Measurements from ENCODE around the gene IL17RD.

DNA sequence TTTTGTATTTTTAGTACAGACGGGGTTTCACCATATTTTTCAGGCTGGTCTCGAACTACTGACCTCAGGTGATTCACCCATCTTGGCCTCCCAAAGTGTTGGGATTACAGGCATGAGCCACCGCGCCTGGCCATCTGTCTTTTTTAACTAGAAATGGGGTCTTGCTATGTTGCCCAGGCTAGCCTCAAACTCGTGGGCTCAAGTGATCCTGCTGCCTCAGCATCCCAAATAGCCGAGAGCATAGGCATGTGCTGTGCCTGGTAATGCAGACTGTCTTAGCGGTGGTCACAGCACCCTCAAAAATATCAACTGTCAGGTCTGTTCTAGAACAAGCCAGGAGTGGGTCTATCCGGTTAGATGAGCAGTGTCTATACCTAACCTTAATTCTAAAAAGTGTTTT lies 56.5 kb downstream of the IL17RD start:
- no peak for TF ChIP-seq POLR2A (IDR thresholded peaks at IDR 0.05; ENCODE audit: low read depth, low read length)
- TF ChIP-seq POLR2AphosphoS5 (IDR thresholded peaks at IDR 0.05; ENCODE audit: low read length), result no peak
- TF ChIP-seq CHD4 (IDR thresholded peaks at IDR 0.05), result no peak
- TF ChIP-seq, protein P1, sequence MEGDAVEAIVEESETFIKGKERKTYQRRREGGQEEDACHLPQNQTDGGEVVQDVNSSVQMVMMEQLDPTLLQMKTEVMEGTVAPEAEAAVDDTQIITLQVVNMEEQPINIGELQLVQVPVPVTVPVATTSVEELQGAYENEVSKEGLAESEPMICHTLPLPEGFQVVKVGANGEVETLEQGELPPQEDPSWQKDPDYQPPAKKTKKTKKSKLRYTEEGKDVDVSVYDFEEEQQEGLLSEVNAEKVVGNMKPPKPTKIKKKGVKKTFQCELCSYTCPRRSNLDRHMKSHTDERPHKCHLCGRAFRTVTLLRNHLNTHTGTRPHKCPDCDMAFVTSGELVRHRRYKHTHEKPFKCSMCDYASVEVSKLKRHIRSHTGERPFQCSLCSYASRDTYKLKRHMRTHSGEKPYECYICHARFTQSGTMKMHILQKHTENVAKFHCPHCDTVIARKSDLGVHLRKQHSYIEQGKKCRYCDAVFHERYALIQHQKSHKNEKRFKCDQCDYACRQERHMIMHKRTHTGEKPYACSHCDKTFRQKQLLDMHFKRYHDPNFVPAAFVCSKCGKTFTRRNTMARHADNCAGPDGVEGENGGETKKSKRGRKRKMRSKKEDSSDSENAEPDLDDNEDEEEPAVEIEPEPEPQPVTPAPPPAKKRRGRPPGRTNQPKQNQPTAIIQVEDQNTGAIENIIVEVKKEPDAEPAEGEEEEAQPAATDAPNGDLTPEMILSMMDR (IDR thresholded peaks at IDR 0.05 in 2 of 3, conservative IDR thresholded peaks at IDR 0.05 in 1 of 3; ENCODE audit: control insufficient read depth in 2 of 3, extremely low read depth in 1 of 3, insufficient read depth in 1 of 3, low read depth in 3 of 3, low read length in 3 of 3), result no peak
- no peak for TF ChIP-seq RAD21 (IDR thresholded peaks at IDR 0.05; ENCODE audit: insufficient read depth, low read depth, low read length)
- TF ChIP-seq CEBPB (IDR thresholded peaks at IDR 0.05; ENCODE audit: borderline replicate concordance in 1 of 2, low read depth in 2 of 2, low read length in 2 of 2), result no peak
- TF ChIP-seq, protein P2, sequence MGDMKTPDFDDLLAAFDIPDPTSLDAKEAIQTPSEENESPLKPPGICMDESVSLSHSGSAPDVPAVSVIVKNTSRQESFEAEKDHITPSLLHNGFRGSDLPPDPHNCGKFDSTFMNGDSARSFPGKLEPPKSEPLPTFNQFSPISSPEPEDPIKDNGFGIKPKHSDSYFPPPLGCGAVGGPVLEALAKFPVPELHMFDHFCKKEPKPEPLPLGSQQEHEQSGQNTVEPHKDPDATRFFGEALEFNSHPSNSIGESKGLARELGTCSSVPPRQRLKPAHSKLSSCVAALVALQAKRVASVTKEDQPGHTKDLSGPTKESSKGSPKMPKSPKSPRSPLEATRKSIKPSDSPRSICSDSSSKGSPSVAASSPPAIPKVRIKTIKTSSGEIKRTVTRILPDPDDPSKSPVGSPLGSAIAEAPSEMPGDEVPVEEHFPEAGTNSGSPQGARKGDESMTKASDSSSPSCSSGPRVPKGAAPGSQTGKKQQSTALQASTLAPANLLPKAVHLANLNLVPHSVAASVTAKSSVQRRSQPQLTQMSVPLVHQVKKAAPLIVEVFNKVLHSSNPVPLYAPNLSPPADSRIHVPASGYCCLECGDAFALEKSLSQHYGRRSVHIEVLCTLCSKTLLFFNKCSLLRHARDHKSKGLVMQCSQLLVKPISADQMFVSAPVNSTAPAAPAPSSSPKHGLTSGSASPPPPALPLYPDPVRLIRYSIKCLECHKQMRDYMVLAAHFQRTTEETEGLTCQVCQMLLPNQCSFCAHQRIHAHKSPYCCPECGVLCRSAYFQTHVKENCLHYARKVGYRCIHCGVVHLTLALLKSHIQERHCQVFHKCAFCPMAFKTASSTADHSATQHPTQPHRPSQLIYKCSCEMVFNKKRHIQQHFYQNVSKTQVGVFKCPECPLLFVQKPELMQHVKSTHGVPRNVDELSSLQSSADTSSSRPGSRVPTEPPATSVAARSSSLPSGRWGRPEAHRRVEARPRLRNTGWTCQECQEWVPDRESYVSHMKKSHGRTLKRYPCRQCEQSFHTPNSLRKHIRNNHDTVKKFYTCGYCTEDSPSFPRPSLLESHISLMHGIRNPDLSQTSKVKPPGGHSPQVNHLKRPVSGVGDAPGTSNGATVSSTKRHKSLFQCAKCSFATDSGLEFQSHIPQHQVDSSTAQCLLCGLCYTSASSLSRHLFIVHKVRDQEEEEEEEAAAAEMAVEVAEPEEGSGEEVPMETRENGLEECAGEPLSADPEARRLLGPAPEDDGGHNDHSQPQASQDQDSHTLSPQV (IDR thresholded peaks at IDR 0.05), result no peak

Data from GM12878 (cell line).